Measurements from ENCODE around the gene ZNF443.
A peak's percentile ranks its signal among the peaks of the same experiment; 100 is the strongest.
"Not testable (repeated sequence)": the region's sequence is repeated elsewhere in the genome, so short reads cannot be mapped to it uniquely, and the experiment has no call there.

The ZNF443 gene

DNA sequence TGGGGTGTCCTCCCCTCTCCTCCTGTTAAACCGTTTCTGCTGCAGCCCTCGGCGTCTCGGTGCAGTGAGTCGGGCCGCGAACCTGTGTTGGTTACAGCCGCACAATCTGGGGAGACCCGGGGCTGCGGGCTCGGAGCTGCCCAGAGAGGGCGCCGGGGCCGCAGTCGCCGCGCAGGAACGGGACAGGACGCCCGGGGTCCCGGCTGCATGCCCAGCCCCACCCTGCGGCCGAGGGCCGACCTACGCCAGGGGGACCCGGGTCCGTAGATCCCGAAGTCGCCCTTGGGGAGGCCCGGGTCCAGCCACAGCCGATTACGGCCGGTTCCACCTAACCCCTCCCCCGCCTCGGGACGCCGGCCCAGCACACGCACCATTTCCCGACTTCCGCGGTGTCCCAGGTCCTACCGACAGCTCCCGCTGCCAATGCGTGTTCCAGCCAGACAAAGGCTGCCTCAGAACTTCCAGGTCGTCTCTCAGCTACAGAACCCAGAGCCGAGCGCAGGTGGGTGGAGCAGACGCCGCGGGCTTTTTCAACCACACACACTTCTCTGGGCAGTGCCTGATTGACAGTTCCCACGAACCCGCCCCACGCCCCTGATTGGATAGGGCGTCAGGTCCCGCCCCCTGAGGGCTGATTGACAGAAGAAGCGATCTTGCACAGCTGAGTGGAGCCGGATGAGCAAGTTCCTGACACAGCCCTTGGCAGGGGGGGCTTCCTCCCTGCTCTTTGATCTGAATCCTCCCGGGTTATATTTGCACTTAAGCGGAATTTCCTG lies at the start of gene ZNF443:
Gene ZNF443 (minus strand): TSS at position 481 of the 776 bp plus-strand sequence. CDS start 107 bp downstream, at position 374.
- DNase-seq (ENCODE audit: low read depth in 2 of 2), result peak; percentile 97 to 98

DNA sequence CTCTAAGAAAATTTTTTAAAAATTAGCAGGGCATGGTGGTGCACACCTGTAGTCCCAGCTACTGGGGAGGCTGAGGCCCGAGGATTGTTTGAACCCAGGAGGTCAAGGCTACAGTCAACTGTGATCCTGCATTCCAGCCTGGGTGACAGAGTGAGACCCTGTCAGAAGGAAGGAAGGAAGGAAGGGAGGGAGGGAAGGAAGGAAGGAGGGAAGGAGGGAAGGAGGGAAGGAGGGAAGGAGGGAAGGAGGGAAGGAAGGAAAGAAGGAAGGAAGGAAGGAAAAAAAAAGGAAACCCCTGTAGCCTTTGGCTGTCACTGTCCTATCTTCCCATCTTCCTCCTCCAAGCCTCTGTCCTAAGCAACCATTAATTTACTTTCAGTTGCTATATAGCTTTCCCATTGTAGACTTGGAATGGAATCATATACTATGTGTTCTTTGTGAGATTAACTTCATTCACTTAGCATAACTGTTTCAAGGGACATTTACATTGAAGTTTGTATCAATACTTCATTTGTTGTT lies 45.5 kb upstream of the ZNF443 start:
- not testable (repeated sequence) for DNase-seq (ENCODE audit: low read depth in 2 of 2)

DNA sequence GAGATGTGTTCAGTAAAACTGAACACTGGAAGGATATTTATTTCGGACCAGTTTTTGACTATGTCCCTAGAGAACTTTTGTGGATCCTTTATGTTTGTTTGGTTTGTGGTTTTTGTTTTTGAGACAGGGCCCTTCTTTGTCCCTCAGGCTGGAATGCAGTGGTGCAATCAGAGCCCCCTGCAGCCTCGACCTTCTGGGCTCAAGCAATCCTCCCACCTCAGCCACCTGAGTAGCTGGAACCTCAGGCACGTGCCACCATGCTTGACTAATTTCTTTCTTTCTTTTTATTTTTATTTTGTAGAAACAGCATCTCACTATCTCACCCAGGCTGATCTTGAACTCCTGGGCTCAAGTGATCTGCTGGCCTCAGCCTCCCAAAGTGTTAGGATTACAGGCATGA lies 44.8 kb upstream of the ZNF443 start:
- no peak for DNase-seq (ENCODE audit: low read depth in 2 of 2)

DNA sequence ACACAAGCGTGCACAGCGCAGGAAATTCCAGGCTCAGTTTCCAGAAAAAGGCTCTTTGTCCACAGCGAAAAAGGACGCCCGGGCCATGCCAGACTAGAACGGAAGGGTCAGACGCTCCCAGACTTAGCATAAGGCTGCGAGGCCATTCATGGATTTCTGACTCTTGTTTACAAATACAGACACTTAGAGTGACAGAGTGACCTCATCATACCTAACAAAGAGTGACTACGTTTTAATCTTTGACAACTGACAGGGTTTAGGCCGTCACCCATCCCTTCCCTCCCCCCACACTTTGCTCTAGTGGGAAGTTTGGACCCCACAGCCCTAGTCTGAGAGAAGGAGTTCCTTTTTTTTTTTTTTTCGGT lies 44.2 kb upstream of the ZNF443 start:
- DNase-seq (ENCODE audit: low read depth in 2 of 2), result no peak

DNA sequence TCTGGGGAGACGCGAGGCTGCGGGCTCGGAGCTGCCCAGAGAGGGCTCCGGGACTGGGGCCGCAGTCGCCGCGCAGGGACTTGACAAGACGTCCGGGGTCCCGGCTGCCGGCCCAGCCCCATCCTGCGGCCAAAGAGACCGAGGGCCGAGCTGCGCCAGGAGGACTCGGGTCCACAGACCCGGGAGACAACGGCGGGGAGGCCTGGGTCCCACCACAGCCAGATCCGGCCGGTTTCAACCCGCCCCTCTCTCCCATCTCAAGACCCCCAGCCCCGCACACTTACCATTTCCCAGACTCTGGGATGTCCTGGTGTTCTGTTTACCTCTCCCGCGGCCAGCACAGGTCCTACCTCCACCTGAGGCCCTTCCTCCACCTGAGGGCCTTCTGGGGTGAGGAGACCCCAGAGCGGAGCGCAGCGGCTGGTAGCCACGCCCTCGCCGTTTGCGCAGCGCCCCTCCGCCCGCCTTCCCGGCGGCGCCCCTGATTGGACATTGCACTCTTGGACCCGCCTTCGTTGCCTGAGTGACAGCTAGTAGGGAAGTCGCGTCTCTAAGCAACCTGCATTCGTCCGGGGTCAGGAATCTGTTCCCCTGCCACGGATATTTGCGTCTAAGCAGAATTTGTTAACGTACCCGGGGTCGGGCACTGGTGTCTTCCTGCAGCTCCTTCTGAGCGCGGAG lies 43.7 kb upstream of the ZNF443 start, which contains the start of gene ZNF709:
Gene ZNF709 (minus strand): TSS at position 446 of the 681 bp plus-strand sequence. CDS start 159 bp downstream, at position 287.
- DNase-seq (ENCODE audit: low read depth in 2 of 2), result peak; percentile 79 to 82

DNA sequence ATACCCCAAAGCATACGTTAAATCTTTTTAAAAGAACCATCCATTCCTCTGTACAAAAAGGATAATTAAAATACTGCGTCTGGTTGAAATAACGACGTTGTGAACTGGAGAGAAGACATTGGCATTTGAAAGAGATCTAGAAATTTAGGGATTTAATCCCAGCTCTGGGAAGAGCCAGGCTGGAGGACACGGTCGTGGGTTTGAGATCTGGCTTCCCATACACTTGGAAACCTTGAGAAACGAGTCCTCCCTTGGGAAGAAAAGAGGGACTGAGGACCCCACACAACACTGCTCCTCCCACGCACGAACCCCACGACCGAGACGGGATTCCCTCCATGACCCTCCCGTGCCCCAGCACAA lies 43.2 kb upstream of the ZNF443 start:
- DNase-seq (ENCODE audit: low read depth in 2 of 2), result no peak

DNA sequence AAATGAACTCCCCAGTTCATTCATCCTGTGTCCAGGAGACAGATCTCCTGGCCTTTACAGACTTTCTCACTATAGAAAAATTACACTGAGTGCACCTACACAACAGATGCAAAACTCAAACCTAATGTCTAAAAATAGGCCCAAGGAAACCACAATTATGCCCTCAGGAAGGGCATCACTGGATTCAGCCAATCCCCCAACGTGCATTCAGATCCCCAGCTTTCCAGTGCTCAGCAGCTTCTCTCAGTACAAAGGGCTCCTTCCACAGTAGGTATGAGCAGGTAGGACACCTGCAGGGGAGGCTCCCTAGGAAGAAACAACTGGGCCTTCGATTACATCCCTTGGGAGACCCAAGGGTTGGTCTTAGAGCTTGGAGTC lies 41.7 kb upstream of the ZNF443 start:
- DNase-seq (ENCODE audit: low read depth in 2 of 2), result no peak

DNA sequence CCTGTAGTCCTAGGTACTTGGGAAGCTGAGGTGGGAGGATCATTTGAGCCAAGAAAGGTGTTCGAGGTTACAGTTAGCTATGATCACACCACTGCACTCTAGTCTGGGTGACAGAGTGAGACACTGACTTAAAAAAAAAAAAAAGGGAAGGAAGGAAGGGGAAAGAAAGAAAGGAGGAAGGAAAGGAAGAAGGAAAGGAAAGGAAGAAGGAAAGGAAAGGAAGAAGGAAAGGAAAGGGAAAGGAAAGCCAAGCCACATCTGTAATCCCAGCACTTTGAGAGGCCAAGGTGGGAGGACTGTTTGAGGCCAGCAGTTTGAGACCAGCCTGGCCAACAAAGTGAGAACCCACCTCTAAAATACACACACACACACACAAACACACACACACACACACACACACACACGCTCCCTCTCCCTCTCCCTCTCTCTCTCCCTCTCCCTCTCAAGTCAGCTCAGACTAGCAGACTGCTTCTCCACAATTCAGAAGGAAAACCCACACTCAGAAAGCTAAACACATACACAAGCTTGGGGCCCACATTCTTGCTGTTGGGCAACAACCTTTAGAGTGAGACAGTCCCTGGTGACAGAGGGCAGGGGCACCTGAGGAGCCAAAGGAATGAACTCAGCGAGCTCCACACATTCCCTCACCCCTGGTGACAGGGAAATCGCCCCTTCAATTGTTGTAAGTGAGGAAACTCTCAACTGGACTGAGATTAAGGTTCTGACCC lies 41.1 kb upstream of the ZNF443 start:
- DNase-seq (ENCODE audit: low read depth in 2 of 2), result no peak

DNA sequence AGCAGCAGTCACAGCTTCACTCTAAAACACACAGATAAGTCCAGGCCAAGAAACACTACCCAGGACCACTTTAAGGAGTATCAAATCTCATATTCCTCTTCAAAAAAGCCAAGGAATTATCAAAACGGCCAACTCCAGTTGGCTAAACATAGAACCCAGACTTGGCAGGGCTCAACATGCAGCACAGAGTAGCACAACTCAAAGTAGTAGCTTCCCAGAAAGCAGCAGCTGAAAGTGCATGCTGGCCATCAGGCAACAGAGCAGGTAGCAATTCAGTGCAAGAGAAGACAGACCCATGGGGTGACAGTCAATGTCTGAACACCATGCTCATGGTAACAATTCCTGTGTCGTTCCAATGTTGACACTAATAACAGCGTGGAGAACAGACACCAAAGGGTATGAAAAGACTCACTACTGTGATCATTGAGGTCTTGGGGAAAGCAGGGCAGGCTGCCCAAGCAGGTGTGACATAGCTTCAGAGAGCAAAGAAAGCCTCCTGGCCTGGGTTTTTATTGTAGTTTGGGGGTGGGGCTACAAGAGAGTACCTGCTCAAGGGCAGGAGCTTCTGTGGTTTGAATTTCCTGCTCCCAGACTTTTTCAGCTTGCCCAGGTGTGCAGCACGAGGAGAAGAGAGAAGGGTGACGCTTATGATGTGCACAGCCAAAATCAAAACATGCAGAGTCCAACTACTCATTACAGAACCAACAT lies 37.6 kb upstream of the ZNF443 start:
- DNase-seq (ENCODE audit: low read depth in 2 of 2), result no peak

DNA sequence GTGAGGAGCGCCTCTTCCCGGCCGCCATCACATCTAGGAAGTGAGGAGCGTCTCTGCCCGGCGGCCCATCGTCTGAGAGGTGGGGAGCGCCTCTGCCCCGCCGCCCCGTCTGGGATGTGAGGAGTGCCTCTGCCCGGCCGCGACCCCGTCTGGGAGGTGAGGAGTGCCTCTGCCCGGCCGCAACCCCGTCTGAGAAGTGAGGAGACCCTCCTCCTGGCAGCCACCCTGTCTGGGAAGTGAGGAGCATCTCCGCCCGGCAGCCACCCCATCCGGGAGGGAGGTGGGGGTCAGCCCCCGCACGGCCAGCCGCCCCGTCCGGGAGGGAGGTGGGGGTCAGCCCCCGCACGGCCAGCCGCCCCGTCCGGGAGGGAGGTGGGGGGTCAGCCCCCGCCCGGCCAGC lies 26.8 kb upstream of the ZNF443 start:
- DNase-seq (ENCODE audit: low read depth in 2 of 2), result not testable (repeated sequence)

DNA sequence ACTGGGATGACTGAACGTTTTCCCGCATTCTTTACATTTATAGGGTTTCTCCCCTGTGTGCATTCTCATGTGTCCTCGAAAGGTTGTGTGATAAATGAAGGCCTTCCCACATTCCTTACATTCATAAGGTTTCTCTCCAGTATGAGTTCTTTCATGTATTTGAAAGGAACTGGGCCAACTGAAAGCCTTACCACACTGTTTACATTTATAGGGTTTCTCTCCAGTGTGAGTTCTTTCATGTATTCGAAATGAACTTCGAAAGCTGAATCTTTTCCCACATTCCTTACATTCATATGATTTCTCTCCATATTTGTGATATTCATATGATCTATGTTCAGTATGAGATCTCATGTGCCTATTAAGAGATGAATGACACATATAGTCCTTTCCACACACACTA lies 24.4 kb upstream of the ZNF443 start:
- no peak for DNase-seq (ENCODE audit: low read depth in 2 of 2)

DNA sequence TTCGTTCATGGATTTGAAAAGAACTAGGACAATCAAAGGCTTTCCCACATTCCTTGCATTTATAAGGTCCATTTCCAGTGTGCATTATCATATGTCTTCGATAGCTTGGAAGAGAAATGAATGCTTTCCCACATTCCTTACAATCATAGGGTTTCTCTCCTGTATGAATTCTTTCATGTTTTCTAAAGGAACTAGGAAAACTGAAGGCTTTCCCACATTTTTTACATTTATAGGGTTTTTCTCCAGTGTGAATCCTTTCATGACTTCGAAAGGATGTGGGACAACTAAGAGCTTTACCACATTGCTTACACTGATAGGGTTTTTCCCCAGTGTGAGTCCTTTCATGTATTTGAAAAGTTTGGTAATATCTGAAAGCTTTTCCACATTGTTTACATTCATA lies 23.9 kb upstream of the ZNF443 start:
- no peak for DNase-seq (ENCODE audit: low read depth in 2 of 2)

DNA sequence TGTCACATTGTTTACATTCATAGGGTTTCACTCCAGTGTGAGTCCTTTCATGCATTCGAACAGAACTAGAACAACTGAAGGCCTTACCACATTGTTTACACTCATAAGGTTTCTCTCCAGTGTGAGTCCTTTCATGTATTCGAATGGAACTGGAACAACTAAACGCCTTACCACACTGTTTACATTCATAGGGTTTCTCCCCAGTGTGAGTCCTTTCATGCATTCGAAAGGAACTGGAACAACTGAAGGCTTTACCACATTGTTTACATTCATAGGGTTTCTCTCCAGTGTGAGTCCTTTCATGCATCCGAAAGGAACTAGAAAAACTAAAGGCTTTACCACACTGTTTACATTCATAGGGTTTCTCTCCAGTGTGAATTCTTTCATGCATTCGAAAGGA lies 23.3 kb upstream of the ZNF443 start:
- not testable (repeated sequence) for DNase-seq (ENCODE audit: low read depth in 2 of 2)

DNA sequence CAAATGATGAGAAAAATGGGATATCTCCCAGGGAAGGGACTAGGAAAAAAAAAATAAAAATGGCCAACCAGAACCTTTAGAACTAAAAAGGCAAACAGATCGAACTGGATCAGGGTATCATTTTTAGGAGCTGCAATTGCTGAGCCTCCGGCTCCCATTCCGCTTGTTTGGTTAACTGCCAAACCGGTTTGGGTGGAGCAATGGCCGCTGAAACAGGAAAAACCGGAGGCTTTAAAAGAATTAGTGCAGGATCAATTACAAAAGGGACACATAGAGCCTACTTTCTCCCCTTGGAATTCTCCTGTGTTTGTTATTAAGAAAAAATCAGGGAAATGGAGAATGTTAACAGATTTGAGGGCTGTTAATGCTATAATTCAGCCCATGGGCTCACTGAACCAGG lies 12.7 kb upstream of the ZNF443 start:
- no peak for DNase-seq (ENCODE audit: low read depth in 2 of 2)

DNA sequence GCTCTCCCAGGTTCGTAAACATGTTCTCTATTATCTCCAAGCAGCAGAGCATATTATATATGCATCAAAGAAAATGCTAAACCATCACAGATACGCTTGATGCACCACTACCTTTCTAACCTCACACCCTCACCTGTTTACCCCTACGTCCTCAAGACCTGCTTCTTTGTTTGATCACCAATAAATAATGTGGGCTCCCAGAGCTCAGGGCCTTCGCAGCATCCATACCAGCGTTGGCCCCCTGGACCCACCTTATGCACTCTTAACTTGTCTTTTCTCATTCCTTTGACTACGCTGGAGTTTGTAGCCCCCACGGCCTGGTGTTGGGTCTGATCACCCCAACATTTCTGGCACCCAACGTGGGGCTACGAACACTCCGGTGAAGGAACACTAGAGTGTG lies 10.0 kb upstream of the ZNF443 start:
- no peak for DNase-seq (ENCODE audit: low read depth in 2 of 2)

DNA sequence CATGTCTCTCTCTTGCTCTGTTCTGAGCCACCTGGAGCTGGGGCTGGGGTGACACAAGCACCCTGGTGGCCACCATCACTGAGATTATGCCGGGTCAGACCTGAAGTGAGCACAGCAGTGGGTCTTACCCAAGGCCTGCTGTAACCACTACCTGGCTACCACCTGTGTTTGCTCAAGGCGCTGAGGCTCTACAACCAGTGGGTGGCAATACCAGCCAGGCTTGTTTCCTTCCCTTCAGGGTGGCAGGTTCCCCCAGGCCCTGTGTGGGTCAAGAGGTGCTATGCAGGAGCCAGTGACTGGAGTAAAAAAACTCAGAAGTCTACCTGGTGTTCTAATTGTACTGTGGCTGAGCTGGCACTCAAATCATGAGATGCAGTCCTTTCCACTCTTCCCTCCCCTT lies 8.0 kb upstream of the ZNF443 start:
- no peak for DNase-seq (ENCODE audit: low read depth in 2 of 2)

DNA sequence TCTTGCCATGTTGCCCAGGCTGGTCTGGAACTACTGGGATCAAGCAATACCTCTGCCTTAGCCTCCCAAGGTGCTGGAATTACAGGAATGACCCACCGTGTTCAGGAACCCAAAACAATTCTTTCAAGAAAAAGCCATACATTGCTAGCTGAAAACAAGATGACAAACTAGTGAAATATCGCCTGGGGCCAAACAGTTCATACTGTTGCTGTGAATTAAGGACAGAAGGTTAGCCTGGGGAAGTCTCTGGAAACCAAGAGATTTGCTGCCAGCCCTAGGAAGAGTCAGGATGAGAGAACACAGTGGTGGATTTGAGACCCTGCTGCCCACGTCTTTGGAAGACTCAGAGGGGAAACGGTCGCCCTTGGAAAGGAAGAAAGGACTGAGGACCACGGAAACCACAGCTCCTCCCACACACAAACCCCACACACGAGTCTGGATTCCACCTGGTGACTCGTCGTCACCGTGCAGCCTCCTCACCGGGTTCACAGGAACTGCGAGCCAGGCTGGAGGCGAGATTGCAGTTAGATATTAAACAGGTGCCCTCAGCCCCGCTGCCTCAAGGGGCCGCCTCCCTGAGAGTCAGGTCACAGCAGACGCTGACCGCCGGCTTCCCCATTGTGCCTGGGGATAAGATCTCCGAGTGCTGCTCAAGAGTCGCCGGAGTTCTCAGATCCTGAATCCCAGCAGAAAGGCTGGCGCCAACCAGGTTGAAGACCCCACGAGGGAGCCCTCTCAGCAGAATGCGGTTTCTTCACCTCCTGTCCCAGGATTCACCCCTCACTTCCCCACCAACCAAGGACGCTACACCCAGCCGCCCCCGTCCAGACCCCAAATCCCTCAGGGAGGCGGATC lies 908 bp downstream of the ZNF443 start:
- peak; percentile 27 to 28 for DNase-seq (ENCODE audit: low read depth in 2 of 2)

DNA sequence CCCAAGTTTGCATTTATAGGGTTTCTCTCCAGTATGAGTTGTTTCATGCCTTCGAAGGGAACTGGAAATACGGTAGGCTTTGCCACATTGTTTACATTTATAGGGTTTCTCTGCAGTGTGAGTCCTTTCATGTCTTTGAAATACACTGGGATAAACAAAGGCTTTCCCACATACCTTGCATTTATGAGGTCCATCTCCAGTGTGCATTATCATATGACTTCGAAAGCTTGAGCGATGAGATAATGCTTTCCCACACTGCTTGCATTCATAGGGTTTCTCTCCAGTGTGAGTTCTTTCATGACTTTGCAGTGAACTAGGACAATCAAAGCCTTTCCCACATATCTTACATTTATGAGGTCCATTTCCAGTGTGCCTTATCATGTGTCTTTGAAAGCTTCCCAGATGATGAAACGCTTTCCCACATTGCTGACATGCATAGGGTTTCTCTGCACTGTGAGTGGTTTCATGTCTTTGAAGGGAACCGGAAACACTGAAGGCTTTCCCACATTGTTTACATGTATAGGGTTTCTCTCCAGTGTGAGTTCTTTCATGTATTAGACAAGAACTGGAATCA lies 10.0 kb downstream of the ZNF443 start:
- DNase-seq (ENCODE audit: low read depth in 2 of 2), result not testable (repeated sequence)

DNA sequence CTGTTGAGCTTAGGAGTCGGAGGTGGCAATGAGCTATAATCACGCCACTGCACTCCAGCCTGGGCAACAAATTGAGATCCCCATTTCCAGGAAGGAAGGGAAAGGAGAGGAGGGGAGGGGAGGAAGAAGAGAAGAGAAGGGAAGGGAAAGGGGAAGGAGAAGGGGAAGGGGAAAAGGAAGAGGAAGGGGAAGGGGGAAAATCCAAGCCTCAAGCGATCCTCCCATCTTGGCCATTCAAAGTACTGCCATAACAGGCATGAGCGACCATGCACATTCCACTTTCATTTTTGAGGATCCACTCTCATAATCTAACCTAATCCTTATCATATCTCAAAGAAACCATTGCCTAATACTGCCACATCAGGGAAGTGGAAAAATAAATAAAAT lies 14.9 kb downstream of the ZNF443 start:
- DNase-seq (ENCODE audit: low read depth in 2 of 2), result no peak

DNA sequence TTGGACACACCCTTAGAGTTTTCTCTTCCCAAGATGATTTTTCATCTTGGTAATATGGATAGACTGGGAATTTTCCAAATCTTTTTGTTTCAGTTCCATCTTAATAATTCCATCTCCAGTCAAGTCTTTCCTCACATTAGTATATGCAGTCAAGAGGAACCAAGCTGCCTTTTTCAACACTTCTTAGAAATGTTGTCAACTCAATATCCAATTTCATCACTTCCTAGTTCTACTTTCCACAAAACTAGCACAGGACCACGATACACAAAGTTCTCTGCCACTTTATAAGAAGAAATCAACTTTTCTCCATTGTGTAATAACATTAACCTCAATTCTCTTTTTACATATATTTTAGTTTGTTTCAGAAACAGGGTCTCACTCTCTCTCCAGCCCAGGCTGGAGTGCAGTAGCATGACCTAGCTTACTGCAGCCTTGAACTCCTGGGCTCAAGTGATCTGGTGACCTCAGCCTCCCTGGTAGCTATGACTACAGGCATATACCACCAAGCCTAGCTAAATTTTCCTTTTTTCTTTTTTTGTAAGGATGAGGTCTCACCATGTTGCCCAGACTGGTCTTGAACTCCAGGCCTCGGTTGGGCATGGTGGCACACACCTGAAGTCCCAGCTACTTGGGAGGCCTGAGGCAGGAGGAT lies 15.5 kb downstream of the ZNF443 start:
- DNase-seq (ENCODE audit: low read depth in 2 of 2), result no peak
